Astrocyte (in vitro differentiated cells and primary cell): ENCODE data around the gene FUT1.

ENCODE experiments used
- CTCF ChIP-seq: IDR thresholded peaks from 2 replicates; pipeline ENCODE4 v1.5.1; 2011; ENCODE audit warnings: low read depth, mild to moderate bottlenecking, inconsistent platforms, low read length, moderate library complexity; ENCODE audit not compliant: insufficient read depth
- EZH2 ChIP-seq: IDR thresholded peaks from 2 replicates; pipeline ENCODE4 v1.6.1; 2012; ENCODE audit warnings: mild to moderate bottlenecking, low read length, inconsistent platforms; ENCODE audit not compliant: insufficient read depth

GRCh38 chr19:48746738-48747575, 5.5 kb downstream of the FUT1 start, which contains the start of gene IZUMO1:
- TF ChIP-seq CTCF (no peak), EZH2 (no peak)
